ENCODE data around the gene DOCK1.
A peak's percentile ranks its signal among the peaks of the same experiment; 100 is the strongest.

DOCK1 gene

DNA sequence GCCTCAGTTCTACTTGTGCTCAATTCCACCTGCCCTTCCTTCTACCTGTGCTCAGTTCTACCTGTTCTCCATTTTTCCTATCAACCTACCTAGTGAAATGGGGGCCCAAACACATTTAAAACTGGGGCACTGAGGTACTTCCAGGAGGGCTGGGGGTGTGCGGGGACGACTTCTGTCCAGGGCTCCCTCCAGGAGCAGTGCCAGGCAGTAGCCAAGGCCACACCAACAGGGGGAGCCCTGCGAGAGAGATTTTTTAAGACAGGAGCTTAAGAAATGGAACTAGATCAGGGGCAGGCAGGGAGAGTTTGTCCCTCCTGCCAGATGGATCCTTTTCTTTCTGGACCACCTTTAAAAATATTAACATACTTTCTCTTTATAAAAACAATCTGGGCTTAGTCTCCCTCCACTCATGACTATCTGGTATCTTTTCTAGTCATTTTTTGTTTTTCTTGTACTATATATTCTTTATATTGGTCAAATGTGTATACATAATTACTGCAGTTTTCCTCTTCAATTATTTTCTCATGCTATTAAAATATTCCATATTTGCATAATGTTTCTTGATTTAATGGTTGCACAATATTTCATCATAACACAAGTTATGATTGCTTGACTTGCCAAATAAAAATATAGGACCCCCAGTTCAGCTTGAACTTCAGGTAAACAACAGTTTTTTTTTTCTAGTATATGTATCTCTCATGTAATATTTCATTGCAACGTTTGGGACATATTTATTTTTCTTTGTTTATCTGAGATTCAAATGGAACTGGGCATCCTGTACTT, 338.5 kb downstream of the DOCK1 start:
- DNase-seq, result peak; percentile 5

DNA sequence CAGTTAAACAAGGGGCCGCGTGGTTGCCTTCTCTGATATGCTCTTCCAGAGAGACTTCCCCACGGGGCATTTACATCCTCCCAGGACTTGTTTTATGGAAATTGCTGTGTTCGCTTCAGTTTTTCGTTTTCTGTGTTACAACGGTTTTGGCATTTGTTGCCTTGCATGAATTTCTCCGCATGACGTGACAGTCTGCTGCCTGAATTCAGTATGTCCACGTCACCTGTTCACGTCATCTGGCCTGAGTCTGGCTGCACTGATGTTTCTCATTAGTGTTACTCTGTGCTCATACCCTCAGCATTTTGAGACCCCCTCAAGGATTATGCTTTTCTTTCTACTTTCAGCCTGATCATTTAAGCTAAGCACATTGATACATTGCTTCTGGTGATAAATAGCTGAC, 340.2 kb downstream of the DOCK1 start:
- DNase-seq, result no peak

DNA sequence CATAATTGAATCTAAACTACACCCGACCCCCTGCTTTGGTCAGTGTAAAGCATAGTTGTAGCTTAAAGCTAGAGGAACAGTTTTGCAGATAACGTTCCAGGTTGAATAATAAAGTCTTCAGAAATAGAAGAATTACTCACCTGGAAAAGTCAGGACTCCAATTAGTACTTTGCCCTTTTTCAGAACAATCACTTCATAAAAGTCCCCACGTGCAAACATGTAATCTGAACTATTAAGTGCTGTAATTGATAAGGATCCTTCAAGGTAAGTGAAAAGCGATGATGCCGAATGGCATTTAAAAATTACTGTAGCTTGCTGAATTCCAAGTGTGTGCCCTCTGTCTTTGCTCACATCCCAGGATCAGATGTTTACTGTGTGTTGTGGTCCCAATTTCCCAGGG, 344.8 kb downstream of the DOCK1 start:
- DNase-seq, result no peak

DNA sequence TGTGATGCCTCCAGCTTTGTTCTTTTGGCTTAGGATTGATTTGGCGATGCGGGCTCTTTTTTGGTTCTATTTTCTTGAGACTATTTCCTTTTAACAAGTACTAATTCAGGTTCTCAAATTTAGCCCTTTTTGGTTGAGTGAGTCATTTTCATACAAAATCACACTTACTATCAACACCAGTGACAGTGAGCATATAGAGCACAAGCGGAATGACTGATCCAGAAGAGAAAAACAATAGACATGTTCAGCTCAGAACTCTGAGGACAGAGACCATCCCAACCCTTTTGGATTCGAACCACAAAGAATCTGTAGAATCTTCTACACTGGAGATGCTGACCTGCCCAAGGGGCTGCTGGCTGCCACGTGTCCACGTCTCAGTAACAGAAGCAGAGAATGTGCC, 347.6 kb downstream of the DOCK1 start:
- no peak for DNase-seq

DNA sequence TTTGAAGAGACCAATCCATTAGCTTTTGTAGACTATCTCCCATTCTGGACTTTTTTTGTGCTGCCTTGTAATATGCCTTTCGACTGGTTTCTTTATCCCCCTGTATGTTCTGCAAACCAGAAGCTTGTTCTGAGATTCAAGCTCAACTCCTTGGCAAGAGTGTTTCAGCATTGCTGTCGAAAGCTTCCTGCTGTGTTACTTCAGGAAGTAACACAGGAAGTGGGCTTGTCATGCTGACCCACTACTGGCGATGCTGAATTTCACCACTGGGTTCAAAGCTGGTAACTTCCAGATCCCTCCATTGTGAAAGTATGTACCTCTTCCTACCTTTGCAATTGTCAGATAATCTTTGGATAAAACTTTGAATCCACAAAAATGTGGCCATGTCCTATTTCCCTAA, 349.0 kb downstream of the DOCK1 start:
- DNase-seq, result no peak

DNA sequence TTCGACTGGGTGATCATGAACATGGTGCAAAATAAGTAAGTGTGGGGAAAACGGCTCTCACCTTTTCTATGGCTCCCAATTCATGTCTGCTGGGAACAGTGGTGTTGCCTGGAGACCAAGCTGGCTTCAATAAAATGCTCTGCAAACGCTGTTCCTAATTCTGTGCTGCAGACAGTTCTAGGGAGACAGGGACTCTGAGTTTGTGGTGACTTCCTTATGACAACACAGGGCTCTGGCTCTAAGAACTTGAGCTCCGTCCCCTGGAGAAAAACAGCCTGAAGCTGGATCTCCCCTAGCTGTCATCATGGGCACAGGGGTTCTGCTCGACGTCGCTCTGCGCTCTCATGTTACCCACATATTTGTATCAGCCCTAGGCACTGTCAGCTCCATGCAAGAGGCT, 352.2 kb downstream of the DOCK1 start:
- no peak for DNase-seq

DNA sequence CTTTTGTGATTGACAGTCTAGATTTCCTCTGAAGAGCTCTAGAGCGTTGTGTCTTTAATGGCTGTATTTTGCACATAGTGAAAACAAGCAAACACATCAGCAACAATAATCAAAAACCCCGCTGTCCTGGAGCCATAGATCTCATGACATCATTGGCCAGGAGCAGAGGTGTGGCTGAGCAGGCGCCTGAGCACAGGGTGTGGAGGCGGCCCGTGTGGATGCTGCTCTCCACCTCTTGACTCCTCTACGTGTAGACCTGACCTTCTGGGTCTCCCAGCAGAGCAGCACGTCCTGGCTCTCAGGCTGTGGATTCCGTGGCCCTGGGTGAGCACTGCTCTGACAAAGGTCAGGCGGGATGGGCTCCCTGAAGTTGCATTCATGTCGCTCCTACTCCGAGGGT, 354.1 kb downstream of the DOCK1 start:
- DNase-seq, result no peak

DNA sequence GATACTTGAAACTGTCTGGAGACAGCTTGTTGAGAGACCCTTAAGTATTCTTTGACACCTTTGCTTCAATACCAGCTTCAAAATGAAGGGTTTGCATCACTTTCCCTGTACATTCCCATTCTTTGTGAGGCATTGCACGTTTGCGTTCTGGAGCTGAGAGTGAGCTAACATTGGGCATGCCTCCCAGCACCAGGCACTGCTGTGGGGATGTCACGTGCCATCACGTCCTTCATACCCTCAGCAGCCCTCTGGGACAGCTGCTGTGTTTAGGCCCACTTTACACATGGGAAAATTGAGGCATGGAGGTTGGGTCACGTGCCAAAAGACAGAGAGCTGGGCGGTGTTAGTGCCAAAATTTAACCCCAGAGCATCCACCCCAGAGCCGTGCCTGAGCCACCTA, 357.4 kb downstream of the DOCK1 start:
- no peak for DNase-seq

DNA sequence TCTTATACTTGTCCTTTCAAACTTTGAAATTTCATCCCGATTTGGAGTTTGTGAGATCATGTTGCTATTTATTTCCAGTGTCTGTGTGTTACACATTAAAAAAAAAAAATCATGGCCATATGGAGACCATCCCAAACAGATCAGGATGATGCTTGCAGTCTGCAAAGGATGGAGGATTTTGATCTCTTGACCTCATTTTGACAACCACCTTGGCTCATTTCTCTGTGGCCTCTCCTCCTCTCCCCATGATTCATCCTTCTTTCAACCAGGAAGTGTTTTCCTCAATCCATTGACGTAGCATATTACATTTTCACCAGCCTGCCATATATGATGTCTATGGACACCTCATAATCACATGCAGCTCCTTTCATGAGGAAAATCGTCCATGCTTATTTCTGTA, 360.1 kb downstream of the DOCK1 start:
- DNase-seq, result no peak

DNA sequence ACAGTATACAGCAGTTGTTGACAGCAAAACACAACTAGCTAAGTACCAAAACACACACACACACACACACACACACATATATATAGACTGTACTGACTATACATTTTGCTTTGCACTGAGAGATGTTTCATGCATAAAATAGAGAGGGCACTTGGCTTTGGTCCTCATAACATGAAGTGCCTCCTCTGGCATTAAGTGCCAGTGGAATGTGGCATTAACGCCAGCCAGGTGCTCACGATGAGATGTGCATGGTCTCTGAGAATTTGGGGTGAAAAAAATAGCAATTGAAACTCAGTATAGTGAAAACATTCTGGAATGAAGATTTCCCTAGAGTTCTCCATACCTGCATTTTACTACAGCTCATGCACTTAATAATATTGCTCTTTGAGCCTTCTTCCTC, 361.2 kb downstream of the DOCK1 start:
- no peak for DNase-seq

DNA sequence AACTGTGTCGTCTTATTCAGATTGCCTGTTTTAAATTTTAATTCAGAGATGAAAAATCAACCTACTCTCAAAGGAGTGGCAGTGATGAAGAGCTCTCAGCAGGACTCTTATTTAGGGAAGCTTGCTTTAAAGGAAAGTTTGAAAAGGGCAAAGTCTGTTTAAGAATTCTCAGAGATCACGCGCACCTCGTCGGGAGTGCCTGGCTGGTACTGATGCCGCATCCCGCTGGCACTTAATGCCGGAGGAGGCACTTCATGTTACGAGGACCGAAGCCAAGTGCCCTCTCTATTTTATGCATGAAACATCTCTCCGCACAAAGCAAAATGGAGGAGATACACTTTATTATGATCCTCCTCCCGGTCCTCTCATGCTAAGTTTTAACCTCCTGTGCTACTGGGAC, 362.2 kb downstream of the DOCK1 start:
- DNase-seq, result no peak

DNA sequence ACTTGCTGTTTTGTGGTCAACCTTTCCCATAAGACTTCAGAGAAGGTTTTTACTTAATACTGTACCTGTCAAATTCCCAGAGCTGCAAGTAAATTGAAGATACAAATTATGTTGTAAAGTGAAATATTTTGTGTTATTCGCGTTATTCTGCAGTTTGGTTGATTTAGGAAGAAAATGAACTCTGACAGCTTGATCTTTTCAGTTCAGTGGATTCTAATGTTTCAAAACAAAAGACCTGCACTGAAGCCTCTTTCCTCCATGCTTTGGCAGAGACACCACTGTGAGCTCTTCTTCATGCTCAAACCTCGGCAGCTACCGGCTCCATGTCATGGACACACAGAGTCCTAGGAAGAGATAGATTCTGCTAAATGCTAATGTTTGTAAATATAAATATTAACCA, 366.8 kb downstream of the DOCK1 start:
- no peak for DNase-seq

DNA sequence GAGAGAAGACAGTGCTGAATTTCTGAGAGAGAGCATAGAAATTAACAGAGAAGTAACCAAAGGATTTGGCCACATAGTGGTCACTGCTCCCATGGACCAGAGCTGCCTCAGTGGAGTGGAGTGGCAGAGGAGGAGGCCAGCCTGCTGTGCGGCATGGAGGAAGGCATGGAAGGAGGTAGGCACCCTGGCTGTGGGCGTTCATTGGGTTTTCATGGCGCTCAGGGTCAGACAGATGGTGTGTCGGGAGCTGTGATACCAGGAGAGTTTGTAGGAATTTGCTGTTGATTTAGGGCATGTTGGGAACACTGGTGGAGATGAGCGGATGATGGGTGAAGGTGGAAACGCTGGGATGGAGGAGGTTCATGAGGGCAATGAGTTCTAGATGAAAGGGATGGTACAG, 370.0 kb downstream of the DOCK1 start:
- no peak for DNase-seq

DNA sequence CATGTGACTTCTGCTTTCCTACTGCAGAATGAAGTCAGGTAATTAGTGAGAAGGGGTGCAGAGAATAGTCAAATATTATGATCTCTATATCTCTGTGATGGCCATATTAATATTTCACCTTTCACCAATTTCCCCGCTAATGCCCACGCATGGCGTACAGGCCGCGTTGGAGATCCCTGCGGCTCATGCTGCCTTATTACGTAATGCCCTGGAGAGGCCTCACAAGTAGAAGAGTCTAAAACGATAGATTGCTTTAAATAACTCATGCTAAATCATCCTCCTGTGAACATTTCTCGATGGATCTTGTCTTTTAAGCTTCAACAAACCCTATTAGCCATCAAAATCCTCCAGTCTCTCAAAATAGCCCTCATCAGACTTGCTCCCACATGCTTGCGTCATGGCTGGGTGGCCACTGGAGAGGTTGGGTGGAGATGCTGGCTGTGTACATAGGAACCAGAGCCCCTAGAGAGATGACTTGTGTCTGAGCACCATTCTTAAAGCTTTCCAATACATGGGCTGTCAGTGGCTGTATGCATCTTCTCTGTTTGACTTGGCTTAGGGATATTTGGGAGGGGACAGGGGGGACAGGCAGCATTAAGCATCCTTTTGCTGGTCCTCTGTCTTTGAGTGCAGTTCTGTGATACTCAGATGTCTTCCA, 370.7 kb downstream of the DOCK1 start:
- no peak for DNase-seq

DNA sequence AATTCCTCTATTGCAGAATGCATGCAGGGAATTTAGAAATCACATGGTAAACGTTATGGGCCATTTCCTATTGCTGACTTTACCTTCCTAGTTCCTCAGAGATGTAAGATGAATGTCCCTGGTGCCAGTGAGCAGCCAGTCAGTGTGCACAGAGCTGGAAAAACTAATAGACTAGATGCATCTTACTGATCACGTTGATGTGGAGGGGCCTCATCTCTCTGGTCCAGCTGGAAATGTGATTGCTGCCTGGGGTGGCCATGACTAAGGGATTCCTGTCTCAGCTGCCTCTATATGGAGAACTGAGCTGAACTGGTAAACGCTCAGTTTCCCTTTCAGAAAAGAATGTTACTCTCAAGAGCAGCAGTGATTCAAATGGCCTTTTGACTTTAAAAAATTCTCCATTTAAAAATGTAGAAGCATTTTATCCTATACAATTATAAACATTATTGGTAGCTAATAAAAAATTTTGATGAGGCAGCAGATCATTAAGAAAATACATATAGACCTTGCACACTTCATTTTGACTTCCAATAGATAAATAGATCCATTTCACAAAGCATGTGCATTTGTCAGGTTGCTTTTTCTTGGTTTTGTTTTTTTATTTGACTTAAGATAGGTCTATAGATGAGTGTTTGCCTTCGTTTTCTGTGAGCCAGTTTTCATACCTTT, 371.7 kb downstream of the DOCK1 start:
- no peak for DNase-seq

DNA sequence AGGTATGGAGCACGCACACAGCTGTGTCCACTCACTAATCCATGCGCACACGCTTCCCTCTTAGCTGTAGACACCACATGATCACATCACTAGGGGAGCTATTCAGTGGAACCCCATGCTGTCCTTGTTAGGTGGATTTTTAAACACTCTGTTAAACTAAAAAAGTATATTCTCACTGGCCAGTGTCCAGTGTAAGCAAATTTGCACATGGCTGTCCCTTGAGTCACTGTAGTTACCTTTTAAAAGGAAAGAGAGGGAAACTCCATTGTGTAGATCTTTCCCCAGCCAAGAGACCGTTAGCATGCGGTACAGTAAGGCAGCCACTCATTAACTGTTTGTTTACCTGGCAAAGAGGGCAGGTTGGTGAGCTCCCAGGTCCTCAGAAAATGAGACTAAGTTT, 372.8 kb downstream of the DOCK1 start:
- DNase-seq, result peak; percentile 24

DNA sequence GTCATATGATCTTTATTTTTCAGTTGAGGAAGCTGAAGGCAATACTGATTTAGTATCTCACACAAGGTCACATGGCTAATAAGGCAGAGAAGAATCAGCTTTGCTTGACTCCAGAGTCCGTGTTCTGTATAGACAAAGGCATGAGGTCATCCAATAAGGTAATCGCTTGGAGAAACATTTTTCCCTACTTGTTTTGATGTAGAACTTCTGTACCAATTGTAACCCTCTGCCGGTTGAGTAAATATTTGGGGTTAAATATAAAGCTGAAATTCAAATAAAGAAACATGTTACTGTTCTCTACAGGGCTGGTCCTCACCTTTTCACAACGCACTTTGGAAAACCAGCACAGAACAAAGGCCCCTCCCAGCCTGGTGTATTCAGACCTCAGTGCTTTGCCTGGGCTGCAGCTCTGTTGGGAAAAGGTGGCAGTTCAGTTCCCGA, 374.1 kb downstream of the DOCK1 start:
- DNase-seq, result peak; percentile 22

DNA sequence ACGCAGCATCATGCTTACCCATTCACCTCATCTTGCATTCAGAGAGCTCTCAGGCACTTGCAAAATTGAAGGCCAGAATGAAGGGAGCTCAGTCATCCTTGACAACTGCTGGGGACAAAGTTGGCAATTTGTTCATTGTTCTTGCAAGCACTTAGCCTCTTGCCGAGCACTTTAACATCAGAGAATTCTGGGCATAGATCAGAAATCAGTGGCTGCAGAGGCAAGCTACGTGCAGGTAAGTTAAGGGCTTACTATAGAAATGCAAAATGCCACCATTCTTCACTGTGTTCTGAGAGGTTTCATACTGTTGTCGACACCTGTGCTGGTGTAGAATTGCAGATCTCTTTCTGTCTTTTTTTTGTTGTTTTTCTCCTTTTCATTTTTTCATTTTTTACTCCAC, 375.2 kb downstream of the DOCK1 start:
- no peak for DNase-seq

DNA sequence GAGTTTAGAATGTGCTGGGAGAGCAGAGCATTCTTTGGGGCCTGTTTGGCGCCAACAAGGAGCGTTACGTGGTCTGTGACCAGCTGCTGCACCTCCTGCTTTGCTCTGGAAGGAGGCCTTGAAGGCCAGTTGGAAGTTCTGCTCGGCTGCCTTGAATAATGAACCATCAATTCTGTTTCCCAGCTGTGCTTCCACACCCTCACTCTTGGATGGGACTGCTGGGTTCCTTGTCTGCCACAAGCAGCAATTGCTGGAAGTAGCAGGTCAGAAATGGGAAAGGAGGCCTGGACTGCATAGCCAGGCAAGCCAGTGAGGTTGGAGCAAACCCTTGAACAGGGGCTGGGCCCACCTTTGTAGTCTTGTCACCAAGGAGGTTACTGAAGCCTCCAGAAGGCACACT, 377.8 kb downstream of the DOCK1 start:
- no peak for DNase-seq

DNA sequence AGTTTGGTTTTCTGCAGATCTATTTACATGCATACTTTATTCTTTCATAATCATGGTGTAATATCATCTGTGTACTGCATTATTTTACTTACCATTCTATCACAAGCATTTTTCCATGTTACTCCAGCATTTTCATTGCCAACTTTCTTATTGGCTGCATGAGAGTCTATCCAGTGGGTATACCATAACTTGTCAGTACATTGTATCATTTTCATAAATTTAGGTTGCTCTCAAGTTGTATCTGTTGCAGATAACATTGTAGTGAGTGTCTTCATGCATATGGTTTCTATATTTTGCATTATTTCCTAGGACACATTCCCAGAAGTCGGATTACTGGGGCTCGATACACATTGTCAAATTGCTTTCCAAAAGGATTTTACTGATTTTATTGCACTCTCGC, 378.3 kb downstream of the DOCK1 start:
- no peak for DNase-seq

DNA sequence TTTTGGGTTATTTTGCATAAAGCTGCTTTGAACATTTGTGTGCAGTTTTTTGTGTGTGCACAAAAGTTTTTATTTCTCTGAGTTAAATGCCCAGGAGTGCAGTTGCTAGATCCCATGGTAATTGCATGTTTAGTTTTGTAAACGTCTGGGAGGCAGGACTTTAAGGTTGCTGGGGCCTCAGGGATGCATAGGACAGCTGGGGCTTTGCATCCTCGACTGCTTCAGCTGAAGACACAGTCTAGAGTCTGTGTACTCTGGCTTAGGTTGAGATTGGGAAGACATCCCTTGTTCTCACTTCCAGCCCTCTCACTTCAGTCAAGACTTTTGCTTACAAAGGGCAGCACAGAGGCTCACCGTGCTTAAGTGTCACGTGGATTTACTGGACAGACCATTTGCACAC, 385.6 kb downstream of the DOCK1 start:
- no peak for DNase-seq

DNA sequence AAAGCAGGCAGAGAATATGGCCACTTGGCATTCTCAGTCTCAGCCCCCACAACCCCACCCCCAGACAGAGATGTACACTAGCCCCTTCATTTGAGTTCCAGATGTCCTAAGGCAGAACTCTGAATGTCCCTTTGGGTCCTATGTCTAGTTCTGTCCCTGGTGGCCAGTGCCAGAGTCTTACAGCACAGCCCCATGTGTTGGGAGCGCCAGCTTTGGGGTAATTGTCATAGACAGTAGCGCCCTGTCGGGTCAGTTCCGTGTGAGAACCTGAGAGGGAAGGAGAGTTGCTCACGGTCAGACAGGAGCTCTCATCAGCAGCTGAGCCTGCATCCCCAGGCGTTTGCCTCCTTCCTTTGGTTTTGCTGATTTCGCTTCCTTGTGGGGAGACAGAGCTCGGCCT, 386.1 kb downstream of the DOCK1 start:
- no peak for DNase-seq

DNA sequence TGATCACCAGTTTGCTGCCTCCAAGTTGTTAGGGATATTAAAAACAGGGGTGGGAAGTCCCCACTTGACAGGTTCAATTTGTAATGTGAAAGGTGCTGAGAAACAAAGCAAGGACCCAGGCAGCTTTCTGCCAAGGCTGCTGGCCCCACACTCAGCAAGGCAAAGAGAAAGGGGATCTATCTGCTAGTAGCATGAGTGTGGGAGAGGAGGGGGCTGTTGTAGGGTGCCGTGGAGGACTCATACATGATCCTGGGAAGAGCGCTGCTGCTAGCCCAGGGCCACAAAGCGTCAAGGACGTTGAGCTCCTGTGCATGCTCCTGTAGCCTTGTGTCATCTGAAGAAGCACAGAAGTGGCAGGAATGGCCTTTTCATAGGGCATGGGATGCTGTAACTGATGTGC, 387.7 kb downstream of the DOCK1 start:
- DNase-seq, result no peak

DNA sequence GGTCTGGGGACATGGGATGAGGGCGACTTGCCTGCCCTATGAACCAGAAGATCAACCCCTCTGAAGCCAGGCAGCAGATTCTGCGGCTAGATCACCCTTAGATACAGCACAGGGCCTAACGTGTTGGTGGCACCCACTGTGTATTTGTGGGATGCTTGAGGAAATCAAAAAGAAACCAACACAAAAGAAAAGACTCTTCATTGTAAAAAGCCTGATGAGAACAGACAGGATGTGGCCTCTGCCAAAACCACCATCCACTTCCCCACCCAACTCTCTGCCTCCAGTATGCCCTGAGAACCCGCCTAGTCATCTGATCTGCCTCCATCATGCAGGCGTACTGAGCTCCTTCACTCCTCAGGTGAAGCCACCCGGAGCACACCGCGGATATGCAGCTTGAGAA, 388.4 kb downstream of the DOCK1 start:
- DNase-seq, result no peak

Measured in NCI-H774 (cell line).